ENCODE data around the gene AXL. TPM values are rescaled to one million over a fixed set of nuclear protein-coding genes. Genes with fewer than 3 reads are reported as not detected.

AXL gene
- total RNA-seq, 6 experiments from 2014 or later: 419 to 474 (median 458) TPM

- TF ChIP-seq, protein P1, sequence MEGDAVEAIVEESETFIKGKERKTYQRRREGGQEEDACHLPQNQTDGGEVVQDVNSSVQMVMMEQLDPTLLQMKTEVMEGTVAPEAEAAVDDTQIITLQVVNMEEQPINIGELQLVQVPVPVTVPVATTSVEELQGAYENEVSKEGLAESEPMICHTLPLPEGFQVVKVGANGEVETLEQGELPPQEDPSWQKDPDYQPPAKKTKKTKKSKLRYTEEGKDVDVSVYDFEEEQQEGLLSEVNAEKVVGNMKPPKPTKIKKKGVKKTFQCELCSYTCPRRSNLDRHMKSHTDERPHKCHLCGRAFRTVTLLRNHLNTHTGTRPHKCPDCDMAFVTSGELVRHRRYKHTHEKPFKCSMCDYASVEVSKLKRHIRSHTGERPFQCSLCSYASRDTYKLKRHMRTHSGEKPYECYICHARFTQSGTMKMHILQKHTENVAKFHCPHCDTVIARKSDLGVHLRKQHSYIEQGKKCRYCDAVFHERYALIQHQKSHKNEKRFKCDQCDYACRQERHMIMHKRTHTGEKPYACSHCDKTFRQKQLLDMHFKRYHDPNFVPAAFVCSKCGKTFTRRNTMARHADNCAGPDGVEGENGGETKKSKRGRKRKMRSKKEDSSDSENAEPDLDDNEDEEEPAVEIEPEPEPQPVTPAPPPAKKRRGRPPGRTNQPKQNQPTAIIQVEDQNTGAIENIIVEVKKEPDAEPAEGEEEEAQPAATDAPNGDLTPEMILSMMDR (IDR thresholded peaks at IDR 0.05): no peak
- Mint-ChIP-seq H3K36me3 (ENCODE audit: low read depth) (peaks cover 70% of the 10 kb centered on the region), H3K27ac (peak overlapping the region; percentile 98), H3K27me3 (ENCODE audit: insufficient read depth) (peaks cover 12% of the 10 kb centered on the region), H3K4me3 (peak overlapping the region; percentile 49; the same call in 1 of the 2 replicates), H3K4me1 (ENCODE audit: low read depth) (peaks cover 53% of the 10 kb centered on the region), H3K9me3 (no peaks in the 10 kb centered on the region)
- DNase-seq: peak; percentile 81
Measured at GRCh38 chr19:41299755-41300089, 80.7 kb downstream of the AXL start.

DNA sequence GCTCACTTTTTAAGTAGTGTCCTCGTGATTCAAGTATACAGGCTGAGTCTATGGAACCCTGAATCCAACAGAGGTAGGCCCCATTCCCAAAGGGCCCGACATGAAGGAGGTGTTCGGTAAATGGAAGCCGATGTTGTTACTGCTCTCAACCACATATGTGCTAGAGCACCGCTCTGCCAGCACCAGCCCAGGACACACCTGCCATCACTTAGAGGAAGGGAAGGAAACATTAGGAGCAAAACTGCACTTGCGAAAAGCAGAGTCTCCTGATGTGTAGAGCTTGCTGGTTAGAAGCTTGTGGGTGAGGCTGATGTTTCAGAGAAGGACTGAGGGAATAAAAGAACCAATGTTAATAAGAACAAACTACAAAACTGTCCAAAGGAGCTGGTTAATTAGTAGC is 81.5 kb downstream of the AXL start:
- TF ChIP-seq, protein P1 (IDR thresholded peaks at IDR 0.05): no peak
- H3K36me3 Mint-ChIP-seq (ENCODE audit: low read depth): peaks cover 67% of the 10 kb centered on the region
- DNase-seq: no peak
- H3K9me3 Mint-ChIP-seq: no peaks in the 10 kb centered on the region
- H3K27ac Mint-ChIP-seq: peak overlapping the region; percentile 98
- peaks cover 9% of the 10 kb centered on the region for H3K27me3 Mint-ChIP-seq (ENCODE audit: insufficient read depth)
- peaks cover 46% of the 10 kb centered on the region for H3K4me1 Mint-ChIP-seq (ENCODE audit: low read depth)
- H3K4me3 Mint-ChIP-seq: no peak overlapping the region

DNA sequence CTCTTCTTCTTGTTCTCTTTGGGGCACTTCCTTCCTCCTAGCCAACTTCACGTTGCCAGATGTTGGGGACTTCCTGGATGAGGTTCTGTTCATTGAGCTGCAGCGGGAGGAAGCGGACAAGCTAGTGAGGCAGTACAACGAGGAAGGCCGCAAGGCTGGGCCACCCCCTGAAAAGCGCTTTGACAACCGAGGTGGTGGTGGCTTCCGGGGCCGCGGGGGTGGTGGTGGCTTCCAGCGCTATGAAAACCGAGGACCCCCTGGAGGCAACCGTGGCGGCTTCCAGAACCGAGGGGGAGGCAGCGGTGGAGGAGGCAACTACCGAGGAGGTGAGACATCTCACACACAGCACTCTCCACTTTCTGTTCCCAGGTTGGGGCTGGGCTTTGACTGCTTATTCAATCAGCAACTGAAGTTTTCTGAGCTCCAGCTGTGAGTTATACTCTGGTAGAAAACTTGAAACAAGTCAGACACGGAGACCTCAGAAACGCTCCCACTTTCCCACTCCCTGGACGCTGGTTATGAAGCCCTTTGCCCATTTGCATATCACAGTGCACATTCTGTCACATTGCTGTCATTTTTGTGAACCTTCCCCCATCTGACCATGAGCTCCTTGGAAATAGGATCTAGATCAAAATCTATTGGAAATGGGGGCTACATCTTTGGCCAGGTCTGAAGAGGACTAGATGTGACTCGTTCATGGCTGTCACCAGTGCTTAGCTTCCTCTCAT is 83.8 kb downstream of the AXL start:
- peaks cover 53% of the 10 kb centered on the region for H3K36me3 Mint-ChIP-seq (ENCODE audit: low read depth)
- DNase-seq: no peak
- peaks cover 33% of the 10 kb centered on the region for H3K4me1 Mint-ChIP-seq (ENCODE audit: low read depth)
- TF ChIP-seq, protein P1 (IDR thresholded peaks at IDR 0.05): no peak
- H3K27me3 Mint-ChIP-seq (ENCODE audit: insufficient read depth): peaks cover 6% of the 10 kb centered on the region
- no peaks in the 10 kb centered on the region for H3K9me3 Mint-ChIP-seq
- no peak overlapping the region for H3K27ac Mint-ChIP-seq
- no peak overlapping the region for H3K4me3 Mint-ChIP-seq

GRCh38 chr19:41303954-41304353 is 84.9 kb downstream of the AXL start:
- Mint-ChIP-seq H3K4me1 (ENCODE audit: low read depth) (peaks cover 31% of the 10 kb centered on the region), H3K4me3 (no peak overlapping the region), H3K36me3 (ENCODE audit: low read depth) (peaks cover 43% of the 10 kb centered on the region), H3K27me3 (ENCODE audit: insufficient read depth) (peaks cover 6% of the 10 kb centered on the region), H3K27ac (peak overlapping the region; percentile 24), H3K9me3 (no peaks in the 10 kb centered on the region)
- TF ChIP-seq, protein P1 (IDR thresholded peaks at IDR 0.05): no peak
- no peak for DNase-seq

DNA sequence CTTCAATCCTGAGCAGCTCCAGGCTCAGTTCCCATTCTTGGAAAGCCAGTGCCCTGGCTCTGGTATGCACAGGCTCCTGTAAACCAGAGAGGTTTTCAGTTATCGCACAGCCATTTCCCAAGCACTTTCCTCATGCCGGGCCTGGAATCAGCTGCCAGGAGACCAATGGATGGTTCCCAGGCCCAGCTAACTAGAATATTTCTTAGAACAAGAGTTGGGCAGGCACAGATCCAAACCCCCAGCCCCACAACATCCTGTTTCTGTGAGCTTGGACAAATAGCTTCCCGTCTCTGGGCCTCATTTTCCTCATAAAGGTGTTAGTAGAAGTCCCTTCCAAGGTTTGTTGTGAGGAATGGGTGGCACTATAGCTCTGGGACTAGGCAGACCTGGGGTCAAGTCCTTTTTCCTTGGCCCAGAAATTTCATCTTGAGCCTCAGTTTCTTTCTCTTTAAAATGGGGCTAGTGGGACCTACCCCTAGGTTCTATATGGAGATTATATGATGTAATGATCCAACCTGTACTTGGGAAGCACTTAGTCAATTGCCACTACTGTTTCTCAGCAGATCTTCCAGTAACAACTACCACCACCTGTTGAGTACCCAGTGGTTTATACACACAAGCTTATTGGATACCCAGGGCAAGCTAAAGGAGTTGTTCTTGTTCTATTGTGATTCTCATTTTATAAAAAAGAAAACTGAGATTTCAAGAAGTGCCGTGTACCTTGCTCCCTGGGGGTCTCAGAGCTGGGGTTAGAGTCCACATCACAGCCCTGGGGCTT is 85.9 kb downstream of the AXL start:
- Mint-ChIP-seq H3K27ac (peak overlapping the region; percentile 43), H3K9me3 (no peaks in the 10 kb centered on the region), H3K27me3 (ENCODE audit: insufficient read depth) (peaks cover 9% of the 10 kb centered on the region), H3K4me1 (ENCODE audit: low read depth) (peaks cover 27% of the 10 kb centered on the region), H3K36me3 (ENCODE audit: low read depth) (peaks cover 35% of the 10 kb centered on the region), H3K4me3 (no peak overlapping the region)
- TF ChIP-seq, protein P1 (IDR thresholded peaks at IDR 0.05): no peak
- DNase-seq: no peak
